Right lung (tissue), 10 donors: Measurements from ENCODE around the gene ALDH1A3. TPM values are rescaled to one million over a fixed set of nuclear protein-coding genes. Genes with fewer than 3 reads are reported as not detected.
"Not testable (repeated sequence)": the region's sequence is repeated elsewhere in the genome, so short reads cannot be mapped to it uniquely, and the experiment has no call there.

Source experiments
- DNase-seq, 2 donors: peaks; one replicate each; pipeline ENCODE4 v3.0.0-alpha.2; 2013
- long read RNA-seq, 8 donors: transcript quantifications; one replicate each; lab custom pipeline, GENCODE V29; 2026
- polyA plus RNA-seq, 5 donors: library from polyadenylated mRNA; unstranded; fragments of 120-200 nt; gene quantifications; one replicate each; pipeline versions ENCODE4 v1.2.1 to v1.2.3, GENCODE V29; 2013; ENCODE audit warnings: inconsistent platforms in 1 of 5, low replicate concordance in 1 of 5; ENCODE audit not compliant: insufficient read length in 5 of 5, insufficient read depth in 1 of 5

ALDH1A3 gene
- 1 to 10 TPM in 1 of 5 donors, under 1 TPM in 4; 0.39 to 1.3 (median 0.76) TPM for polyA plus RNA-seq
- long read RNA-seq, donor 1, result 0 reads
- long read RNA-seq, donor 2, result 0 reads
- long read RNA-seq, donor 3, result 0 reads
- long read RNA-seq, donor 4, result 0 reads
- long read RNA-seq, donor 5, partial matches to known transcripts, result 0 of 1 reads
- long read RNA-seq, donor 5, other reads (novel, unspliced or antisense), result 0 of 1 reads
- long read RNA-seq, donor 6, result 0 reads
- long read RNA-seq, donor 7, result 0 reads
- long read RNA-seq, donor 8, result 0 reads

DNA sequence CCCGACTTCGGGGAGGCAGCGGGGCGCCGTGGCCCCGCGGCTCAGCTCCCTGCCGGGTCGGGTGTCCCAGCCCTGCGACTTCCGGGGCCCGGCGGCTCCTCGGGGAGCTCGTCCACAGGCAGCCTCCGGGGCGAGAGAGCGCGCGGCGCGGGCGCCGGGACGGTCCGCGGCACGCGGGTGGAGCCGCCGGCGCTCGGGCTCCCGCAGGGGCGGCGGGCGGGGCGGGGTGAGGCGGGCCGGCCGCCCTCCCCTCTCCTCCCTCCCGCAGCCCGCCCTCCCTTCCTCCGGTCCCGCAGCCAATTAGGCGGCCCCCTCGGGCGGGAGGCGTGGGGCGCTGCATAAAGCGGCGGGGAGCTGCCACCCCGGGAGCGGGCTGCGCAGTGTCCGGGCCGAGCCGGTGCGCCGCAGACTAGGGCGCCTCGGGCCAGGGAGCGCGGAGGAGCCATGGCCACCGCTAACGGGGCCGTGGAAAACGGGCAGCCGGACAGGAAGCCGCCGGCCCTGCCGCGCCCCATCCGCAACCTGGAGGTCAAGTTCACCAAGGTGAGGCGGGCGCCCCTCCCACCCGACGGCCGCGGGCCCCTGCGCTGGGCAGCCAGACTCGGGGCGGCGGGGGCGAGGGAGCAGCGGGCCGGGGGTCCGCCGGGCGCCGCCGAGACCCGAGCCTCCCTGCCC, at the start of gene ALDH1A3:
TSS of gene ALDH1A3 (plus strand) at position 368 of the 675 bp plus-strand sequence. CDS start at position 445, 77 bp downstream.
- DNase-seq, result no peak

DNA sequence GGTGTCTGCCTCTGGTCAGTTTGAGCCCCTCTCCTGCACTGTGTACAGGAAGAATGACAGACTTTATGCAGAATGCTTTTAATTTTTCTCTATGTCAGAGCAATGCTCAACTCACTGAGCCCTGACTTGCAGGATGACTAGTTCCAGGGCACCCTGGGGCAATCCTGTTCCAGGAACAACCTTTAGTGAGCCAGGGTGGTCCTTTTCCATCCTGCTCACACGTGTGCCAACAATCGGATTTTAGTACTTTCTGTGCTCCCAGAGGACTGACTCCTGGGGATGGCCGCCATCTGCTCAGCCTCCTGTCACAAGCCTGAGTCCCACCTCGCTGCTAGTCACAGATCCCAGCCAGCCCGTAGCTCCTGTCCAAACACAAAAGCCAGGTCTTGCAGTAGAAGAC, 48.2 kb upstream of the ALDH1A3 start:
- no peak for DNase-seq

- no peak for DNase-seq
Measured at GRCh38 chr15:100832149-100832942, 47.3 kb upstream of the ALDH1A3 start.

DNA sequence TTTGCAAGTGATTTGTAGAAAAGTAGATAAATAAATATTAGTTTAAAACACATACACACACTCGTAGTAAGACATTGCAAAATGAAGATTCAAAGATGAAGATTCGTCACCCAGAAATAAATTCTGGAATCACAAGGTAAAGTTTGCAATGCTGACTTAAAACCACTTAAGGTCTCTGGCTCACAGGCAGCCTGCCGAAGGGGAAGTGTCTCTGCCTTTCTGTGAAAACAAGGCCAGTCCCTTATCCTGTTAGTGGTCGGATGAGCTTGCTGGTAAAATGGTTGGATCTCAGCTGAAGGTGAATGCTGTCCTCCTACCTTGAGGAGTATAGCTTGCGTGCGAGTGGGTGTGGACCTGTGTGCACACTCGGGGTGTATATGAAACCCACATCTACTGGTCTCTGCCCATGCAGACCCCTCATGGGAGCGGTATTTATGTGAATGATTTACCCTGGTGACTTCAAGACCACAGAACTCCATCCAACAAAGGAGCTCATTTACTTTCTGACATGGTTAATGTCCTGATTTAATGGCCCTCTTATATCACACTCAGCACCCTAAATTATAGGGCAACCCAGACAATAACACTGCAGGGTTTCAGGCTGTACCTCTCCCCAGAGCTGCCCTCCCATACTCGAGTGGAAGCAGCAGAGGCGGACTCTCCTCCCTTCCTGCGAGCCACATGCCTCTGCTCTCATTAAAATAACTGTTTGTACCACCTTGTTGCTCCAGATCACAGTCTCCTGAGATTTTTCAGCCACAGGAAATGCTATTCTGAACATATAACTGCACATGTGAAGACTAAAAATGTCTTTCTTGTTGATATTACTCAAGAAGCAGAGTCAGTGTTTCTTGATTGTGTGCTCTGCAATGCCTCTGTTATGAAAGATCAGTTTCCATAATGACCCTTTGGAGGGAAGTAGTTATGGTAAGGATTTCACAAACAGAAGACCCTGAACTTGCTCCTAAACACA, 45.9 kb upstream of the ALDH1A3 start:
- DNase-seq, result no peak

GRCh38 chr15:100834731-100835130, 44.9 kb upstream of the ALDH1A3 start:
- no peak for DNase-seq

DNA sequence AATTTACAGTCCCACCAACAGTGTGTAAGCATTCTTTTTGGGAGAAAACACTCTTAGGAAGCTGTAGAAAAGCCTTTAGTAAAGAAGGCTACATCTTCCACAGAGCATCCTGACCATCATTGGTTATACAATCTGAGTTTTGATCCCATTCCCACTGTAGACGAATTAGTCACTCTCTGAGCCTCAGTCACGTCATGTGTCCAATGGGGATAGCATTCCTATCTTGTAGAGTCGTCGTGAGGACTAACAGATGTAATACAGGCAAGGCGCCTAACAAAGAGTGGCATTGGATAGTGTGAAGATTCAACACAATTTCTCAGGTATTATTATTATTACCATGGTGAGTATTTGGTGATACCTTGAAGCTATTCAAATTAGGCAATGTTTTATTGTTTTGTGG, 44.0 kb upstream of the ALDH1A3 start:
- DNase-seq, result no peak

- DNase-seq, result no peak
Measured at GRCh38 chr15:100836501-100836900, 43.1 kb upstream of the ALDH1A3 start.

DNA sequence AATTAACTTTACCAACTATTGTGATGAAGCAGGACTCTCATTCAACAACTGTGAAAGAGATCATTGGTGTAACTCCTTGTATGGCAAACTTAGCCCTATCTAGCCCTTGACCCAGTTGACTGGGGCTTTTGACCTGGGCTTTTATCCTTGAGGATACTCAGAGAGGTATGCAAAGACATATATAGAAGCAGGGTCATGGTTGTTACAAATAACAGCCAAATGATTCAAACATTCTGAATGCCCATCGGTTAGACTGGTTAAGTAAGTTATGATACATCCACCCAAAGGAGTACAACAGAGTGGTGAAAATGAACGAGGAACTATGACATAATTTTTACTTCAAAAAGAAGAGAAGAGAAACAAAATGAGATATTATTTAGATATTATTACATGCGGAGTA, 38.2 kb upstream of the ALDH1A3 start:
- DNase-seq, result no peak

GRCh38 chr15:100842756-100843730, 36.6 kb upstream of the ALDH1A3 start:
- DNase-seq, result no peak

- DNase-seq, result no peak
Measured at GRCh38 chr15:100844167-100844566, 35.5 kb upstream of the ALDH1A3 start.

DNA sequence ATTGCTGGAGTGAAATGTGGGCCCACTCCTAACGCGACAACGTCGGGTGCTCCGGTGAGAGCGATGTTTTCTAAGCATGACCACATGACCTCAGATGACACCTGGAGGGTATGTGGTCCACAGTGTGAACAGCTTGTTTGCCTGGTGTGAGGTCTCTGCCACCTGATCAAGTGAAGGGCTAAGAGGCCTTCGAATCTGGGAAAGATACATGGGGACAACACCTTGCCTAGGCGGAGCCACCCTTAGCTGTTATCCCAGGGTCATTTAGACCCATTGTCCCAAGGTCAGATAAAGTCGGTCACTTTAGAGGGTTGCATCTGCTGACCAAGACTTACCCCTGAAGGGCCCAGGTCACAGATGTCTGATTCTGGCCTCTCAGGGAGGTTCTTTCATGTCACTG, 34.9 kb upstream of the ALDH1A3 start:
- no peak for DNase-seq

DNA sequence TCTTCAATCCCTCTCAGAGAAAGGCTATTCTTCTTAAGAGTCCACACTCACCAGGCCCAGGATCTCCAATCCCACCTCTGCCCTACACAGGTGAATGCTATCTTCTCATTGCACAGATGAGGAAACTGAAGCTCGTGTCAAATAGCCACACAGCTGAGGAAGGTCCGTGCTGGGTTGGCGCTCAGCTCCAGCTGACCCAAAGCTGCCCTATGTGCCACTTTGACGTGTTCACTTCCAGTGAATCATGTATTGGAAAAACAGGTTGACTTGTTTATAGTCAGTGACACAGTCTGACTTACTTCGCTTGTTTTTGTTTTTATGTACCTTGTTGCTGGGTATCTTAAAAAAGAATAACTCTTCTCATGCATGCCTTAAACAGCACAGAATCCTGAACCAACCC, 32.4 kb upstream of the ALDH1A3 start:
- no peak for DNase-seq

DNA sequence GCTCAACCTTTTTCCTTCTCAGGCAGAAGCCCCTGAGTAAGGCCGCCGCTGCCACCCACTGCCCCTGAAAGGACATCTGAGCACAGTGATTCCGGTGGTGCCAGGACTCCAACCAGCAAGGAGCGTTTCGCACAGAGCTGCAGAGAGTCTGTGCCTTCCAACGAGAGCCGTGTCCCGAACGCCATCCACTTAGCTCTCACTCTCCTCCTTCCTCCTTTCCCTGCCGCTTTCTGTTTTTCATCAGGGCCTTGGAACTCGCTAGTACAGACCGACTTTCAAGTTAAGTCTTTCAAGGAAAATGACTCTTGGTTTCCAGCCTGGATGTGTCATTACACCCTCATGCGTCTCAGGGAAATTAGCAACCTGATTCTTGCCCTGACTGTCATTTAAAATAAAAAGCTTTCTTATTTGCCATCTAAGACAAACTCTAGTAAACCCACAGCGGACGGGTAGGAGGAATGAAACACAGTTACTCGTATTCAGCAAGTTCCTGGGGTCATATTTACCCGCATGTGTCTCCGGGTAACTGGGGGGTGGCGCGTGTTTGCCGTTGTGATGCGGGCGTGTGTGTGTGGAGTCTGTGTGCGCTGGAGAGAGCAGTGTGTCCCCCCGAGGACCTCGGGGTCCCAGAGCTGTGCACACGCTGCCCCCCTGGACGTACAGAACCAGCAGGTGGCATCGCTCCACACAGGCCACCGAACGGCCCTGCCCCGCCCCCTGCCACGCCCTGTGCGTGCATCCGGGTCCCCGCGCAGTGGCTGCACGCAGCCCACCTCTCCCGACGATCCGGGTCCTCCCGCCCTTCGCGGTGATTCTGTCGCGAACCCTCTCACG, 30.4 kb upstream of the ALDH1A3 start:
- peak in 1 of 2 donors; percentile 20 for DNase-seq

DNA sequence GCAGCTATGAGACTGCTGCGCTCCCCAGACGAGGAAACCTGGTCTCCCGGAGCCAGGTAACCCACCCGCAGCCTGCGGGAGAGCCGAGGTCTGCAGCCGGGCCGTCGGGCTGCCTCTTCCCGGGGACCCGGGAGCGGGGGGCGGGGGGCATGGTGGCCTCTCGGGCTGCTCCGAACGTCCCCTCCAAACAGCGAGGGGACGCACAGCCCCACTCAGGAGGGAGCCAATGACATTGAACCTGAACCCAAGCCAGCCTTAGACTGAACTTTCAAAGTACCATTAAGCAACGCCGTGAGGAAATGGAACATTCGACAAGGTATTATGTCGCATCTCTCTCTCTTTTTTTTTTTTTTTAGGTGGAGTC, 29.8 kb upstream of the ALDH1A3 start:
- no peak for DNase-seq

GRCh38 chr15:100851428-100852015, 28.1 kb upstream of the ALDH1A3 start:
- not testable (repeated sequence) for DNase-seq

GRCh38 chr15:100852630-100853029, 27.0 kb upstream of the ALDH1A3 start:
- no peak for DNase-seq

DNA sequence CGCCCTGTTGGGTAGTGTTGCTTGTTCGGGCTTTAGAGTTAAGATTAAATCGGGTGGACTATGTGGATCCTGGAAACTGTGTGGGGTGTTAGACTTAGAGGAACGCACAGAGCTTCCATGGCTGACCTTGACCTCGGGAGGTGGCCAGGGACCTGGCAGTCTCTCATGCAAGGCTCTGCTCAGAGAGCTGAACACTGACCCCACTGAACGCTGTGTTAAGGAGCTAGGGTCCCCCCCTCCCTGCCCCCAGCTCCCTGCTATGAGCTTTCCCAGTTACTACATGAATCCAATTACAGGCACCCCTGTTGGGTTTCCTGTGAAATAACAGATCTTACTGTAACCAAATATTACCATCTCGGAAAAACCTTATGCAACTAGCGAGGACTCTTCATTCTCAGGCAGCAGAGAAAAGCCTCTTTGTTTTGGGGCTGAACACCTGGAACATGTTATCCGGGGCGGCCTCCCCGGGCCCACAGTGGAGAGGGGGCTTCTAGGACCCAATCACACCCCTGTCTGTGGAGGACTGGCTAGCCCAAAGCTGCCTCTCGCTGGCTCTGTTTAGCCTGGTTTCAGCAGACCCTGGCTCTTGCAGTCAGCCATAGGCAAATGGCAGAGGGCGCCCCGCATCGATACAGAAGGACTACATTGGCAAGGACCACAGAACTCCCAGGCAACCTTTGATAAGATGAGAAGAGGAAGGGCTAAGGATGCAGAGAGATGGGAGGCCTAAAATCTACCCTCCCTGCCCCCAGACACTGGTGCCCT, 25.8 kb upstream of the ALDH1A3 start:
- DNase-seq, result no peak

DNA sequence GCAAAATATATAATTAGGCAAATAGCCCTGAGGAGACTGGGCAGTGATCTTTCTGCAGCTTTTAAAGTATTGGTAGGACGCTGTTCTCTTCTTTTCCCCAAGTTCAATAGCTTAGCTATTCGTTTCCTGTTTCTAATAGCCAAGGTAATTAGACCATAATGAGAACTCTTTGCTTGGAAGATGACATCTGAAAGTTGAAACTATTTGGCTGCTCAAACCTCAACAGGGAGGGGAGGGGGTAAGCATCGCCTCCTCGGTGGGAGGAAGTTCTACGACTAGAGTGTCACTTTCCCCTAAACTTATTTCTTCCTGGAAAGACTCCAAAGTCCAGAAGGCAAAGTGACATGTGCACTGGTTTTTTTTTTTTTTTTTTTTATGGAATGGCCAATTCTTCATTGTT, 22.8 kb upstream of the ALDH1A3 start:
- no peak for DNase-seq
